Mucosa of gallbladder (tissue), 1 donor: ENCODE data around the gene TEX53. TPM values are rescaled to one million over a fixed set of nuclear protein-coding genes. Genes with fewer than 3 reads are reported as not detected.

ENCODE experiments used
- DNase-seq: peaks from one replicate; pipeline ENCODE4 v3.0.0-alpha.2; 2020; ENCODE audit warnings: low spot score
- total RNA-seq: library from RNA; stranded (reverse); gene quantifications from one replicate; pipeline ENCODE4 v1.2.1, GENCODE V29; 2021
- donor health status: DM: no; HTN: no; CAD: no.

Gene TEX53
- total RNA-seq, 1 donor from 2014 or later: not detected

DNA sequence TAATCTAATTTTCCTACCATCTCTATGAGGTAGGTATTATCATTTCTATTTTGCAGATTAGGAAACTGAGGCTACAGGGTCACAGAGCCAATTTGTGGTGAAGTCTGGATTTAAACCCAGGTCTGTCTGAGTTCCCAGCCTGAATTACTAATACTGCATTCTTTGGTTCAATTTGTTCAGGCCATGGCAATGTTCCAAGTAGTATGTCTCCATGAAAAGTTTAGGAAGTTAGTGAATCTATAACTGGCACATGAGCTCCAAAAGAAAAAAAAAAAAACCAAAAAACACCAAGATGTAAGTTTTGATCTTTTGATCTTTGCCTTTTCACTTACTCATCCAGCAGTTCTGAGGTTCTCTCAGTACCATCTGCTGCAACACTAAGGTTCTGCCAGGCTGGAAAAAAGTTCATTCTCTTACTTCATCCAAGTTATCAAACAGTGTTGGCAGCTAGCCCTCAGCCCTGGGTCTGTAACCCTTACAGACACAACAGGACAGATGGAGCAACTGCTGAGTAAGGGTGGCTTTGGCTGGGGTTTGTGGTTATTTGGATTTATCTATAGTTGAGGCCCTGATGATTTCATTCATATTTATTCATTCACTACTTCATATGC, 50.9 kb downstream of the TEX53 start:
- no peak for DNase-seq

Other genes starting within 250 kb of the TEX53 start
- gene WHRN, start 152.3 kb downstream of the TEX53 start, total RNA-seq: 9.2 TPM
- gene ATP6V1G1, start 70.0 kb downstream of the TEX53 start, total RNA-seq: 68.9 TPM
- 8.3 TPM for gene TMEM268, start 46.5 kb downstream of the TEX53 start, total RNA-seq
- gene TEX48, start 24.4 kb upstream of the TEX53 start, total RNA-seq: not detected
- gene TNFSF15, start 148.2 kb upstream of the TEX53 start, total RNA-seq: 2.2 TPM